Measurements from ENCODE around the gene RTP5. TPM values are rescaled to one million over a fixed set of nuclear protein-coding genes. Genes with fewer than 3 reads are reported as not detected.

Gene RTP5
- total RNA-seq, 1 experiment from 2014 or later = not detected

GRCh38 chr2:241885291-241885945 is 15.9 kb downstream of the RTP5 start (continued):
- no peak for TF ChIP-seq EZH2phosphoT487 (IDR thresholded peaks at IDR 0.05; ENCODE audit: borderline replicate concordance)

GRCh38 chr2:241885946-241886643 is 16.6 kb downstream of the RTP5 start:
- Histone ChIP-seq H3K27me3 (ENCODE audit: insufficient read depth, low read length) (no peaks in the 10 kb centered on the region), H3K36me3 (ENCODE audit: control insufficient read depth in 1 of 2, insufficient read depth in 2 of 2, low read length in 2 of 2) (no peaks in the 10 kb centered on the region), H3K4me1 (ENCODE audit: control insufficient read depth in 1 of 2, insufficient read depth in 2 of 2, low read length in 2 of 2) (peaks cover 5 to 17% of the 10 kb centered on the region in 2 experiments; a peak in 3 of 4 replicates), H3K27ac (ENCODE audit: low read depth, low read length) (no peak overlapping the region), H3K9me2 (ENCODE audit: insufficient read depth) (no peaks in the 10 kb centered on the region), H3K9ac (ENCODE audit: low read length) (no peak overlapping the region), H3K9me3 (ENCODE audit: control insufficient read depth in 1 of 2, insufficient read depth in 1 of 2, low read depth in 1 of 2, low read length in 2 of 2) (no peaks in the 10 kb centered on the region), H2AFZ (ENCODE audit: low read depth, low read length, poor library complexity, severe bottlenecking) (no peak overlapping the region), H4K20me1 (ENCODE audit: insufficient read depth) (no peaks in the 10 kb centered on the region), H3K4me3 (replicated peaks in 1 of 2; ENCODE audit: low read depth in 1 of 2, low read length in 2 of 2) (no peak overlapping the region), H3K4me2 (ENCODE audit: low read length) (no peak overlapping the region), H3K79me2 (ENCODE audit: insufficient read depth, low read length) (no peaks in the 10 kb centered on the region)
- ChIA-PET CTCF (no interaction called here), RAD21 (ENCODE audit: low non-redundant PET in 1 of 2, low total read pairs in 2 of 2, uncharacterized antibody in 2 of 2, unreplicated experiment in 2 of 2) (no interaction called here), POLR2A (no interaction called here)
- no TSS peak for BruUV-seq (replicated peaks)
- TF ChIP-seq CBX3 (IDR thresholded peaks at IDR 0.05; ENCODE audit: low read depth) = no peak
- TF ChIP-seq TCF7L2 (IDR thresholded peaks at IDR 0.05; ENCODE audit: borderline replicate concordance, extremely low read depth, insufficient read depth, insufficient read length) = no peak
- TF ChIP-seq JUND (IDR thresholded peaks at IDR 0.05) = no peak
- TF ChIP-seq POLR2AphosphoS5 (IDR thresholded peaks at IDR 0.05; ENCODE audit: low read depth, low read length) = no peak
- no peak for TF ChIP-seq ELF1 (IDR thresholded peaks at IDR 0.05; ENCODE audit: borderline replicate concordance, low read depth)
- TF ChIP-seq ZFX (IDR thresholded peaks at IDR 0.05) = no peak
- TF ChIP-seq RAD21 (IDR thresholded peaks at IDR 0.05; ENCODE audit: low read depth) = no peak
- no peak for TF ChIP-seq REST (IDR thresholded peaks at IDR 0.05; ENCODE audit: low read depth)
- no peak for TF ChIP-seq SRF (IDR thresholded peaks at IDR 0.05; ENCODE audit: low read depth)
- TF ChIP-seq CEBPB (IDR thresholded peaks at IDR 0.05; ENCODE audit: low read depth) = no peak
- no peak for TF ChIP-seq SIN3A (IDR thresholded peaks at IDR 0.05; ENCODE audit: low read depth)
- TF ChIP-seq MAX (IDR thresholded peaks at IDR 0.05) = no peak
- TF ChIP-seq YY1 (IDR thresholded peaks at IDR 0.05; ENCODE audit: extremely low read depth, insufficient replicate concordance, low read depth, low read length) = no peak
- no peak for TF ChIP-seq EZH2phosphoT487 (IDR thresholded peaks at IDR 0.05; ENCODE audit: borderline replicate concordance)
- TF ChIP-seq EGR1 (IDR thresholded peaks at IDR 0.05; ENCODE audit: low read depth) = no peak
- TF ChIP-seq ZNF274 (IDR thresholded peaks at IDR 0.05; ENCODE audit: low read depth, low read length) = no peak
- no peak for TF ChIP-seq ZBTB33 (IDR thresholded peaks at IDR 0.05; ENCODE audit: extremely low read depth, insufficient replicate concordance, low read length)
- no peak for TF ChIP-seq FOSL1 (IDR thresholded peaks at IDR 0.05; ENCODE audit: low read depth)
- TF ChIP-seq SP1 (IDR thresholded peaks at IDR 0.05; ENCODE audit: low read depth) = no peak
- no peak for ATAC-seq
- intact Hi-C loops (cut with micrococcal nuclease) = loop anchor here (10.0 kb wide), 1 partner anchor 331 kb away; the partner anchor contains the start of gene BOK
- DNase-seq (ENCODE audit: low read depth, low spot score) = no peak

All from HCT116 (cell line).